Naive B cell (primary cell): ENCODE results near the gene RNF40. TPM values are rescaled to one million over a fixed set of nuclear protein-coding genes. Genes with fewer than 3 reads are reported as not detected.

Experiments
- ATAC-seq, 2 donors: fragments of 150-1000 bp; cut with Tn5 transposase; 2 replicates each; pipeline ENCODE4 v1.10.0; 2021; ENCODE audit warnings: low read depth in 2 of 2, mild to moderate bottlenecking in 2 of 2, moderate library complexity in 2 of 2
- DNase-seq: peaks from one replicate; pipeline ENCODE4 v3.0.0; 2022
- H3K27ac Mint-ChIP-seq, 6 donors: one replicate each; pipeline ENCODE4 v1.8.0; 2020 to 2022; ENCODE audit warnings: mild to moderate bottlenecking in 6 of 6, mixed read lengths in 6 of 6, moderate library complexity in 5 of 6, inconsistent platforms in 2 of 6
- H3K27me3 Mint-ChIP-seq, 3 donors: one replicate each; pipeline ENCODE4 v1.8.0; 2021 to 2022; ENCODE audit warnings: mixed read lengths in 3 of 3, mild to moderate bottlenecking in 1 of 3
- H3K36me3 Mint-ChIP-seq, 2 donors: one replicate each; pipeline ENCODE4 v1.8.0; 2020 to 2022; ENCODE audit warnings: mixed read lengths in 2 of 2, inconsistent platforms in 1 of 2, mild to moderate bottlenecking in 1 of 2
- H3K4me1 Mint-ChIP-seq, 3 donors: one replicate each; pipeline ENCODE4 v1.8.0; 2020 to 2022; ENCODE audit warnings: mixed read lengths in 3 of 3, inconsistent platforms in 1 of 3, mild to moderate bottlenecking in 1 of 3, moderate library complexity in 1 of 3
- H3K4me3 Mint-ChIP-seq, 8 donors: one replicate each; pipeline ENCODE4 v1.8.0; 2020 to 2022; ENCODE audit warnings: mild to moderate bottlenecking in 8 of 8, mixed read lengths in 8 of 8, moderate library complexity in 8 of 8, inconsistent platforms in 2 of 8
- H3K9me3 Mint-ChIP-seq, 7 donors: one replicate each; pipeline ENCODE4 v1.8.0; 2020 to 2022; ENCODE audit warnings: mixed read lengths in 7 of 7, mild to moderate bottlenecking in 5 of 7, inconsistent platforms in 2 of 7, moderate library complexity in 1 of 7
- polyA plus RNA-seq, 6 donors: library from polyadenylated mRNA; unstranded; fragments of 300-500 nt; fragmentation: Illumina TruSeq; gene quantifications; one replicate each; pipeline ENCODE4 v1.2.3, GENCODE V29; 2021; ENCODE audit warnings: low read depth in 6 of 6

The RNF40 gene
- polyA plus RNA-seq, 6 donors from 2014 or later = 15.0 to 51.6 (median 28.8) TPM

DNA sequence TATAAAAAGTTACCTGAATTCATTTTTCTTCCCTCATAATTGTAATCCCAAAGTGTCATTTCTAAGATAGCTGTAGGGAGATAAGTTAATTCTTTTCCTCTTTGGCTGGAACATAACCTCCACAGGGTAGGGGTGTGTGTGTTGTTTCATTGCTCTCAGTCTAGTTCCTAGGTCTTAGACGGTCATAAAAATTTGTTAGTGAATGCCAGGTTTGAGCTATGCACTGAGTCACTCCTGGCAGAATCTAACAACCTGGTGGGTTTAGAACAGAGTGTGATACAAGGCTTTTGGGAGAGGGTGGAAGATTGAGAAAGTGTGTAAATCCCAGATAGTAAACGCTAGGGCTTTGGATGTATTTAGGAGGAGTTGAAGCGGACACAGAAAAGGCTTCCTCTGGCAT, 14.8 kb upstream of the RNF40 start:
- Mint-ChIP-seq H3K4me1 (peaks cover 23 to 32% (median 29%) of the 10 kb centered on the region in 3 donors), H3K27ac (peak overlapping the region in 5 of 6 donors; percentile 84 to 90 (median 86)), H3K27me3 (no peaks in the 10 kb centered on the region), H3K4me3 (peak overlapping the region; percentile 88 to 97 (median 94)), H3K9me3 (no peaks in the 10 kb centered on the region), H3K36me3 (peaks cover 5 to 8% of the 10 kb centered on the region in 2 donors)
- DNase-seq = no peak
- no peak for ATAC-seq

DNA sequence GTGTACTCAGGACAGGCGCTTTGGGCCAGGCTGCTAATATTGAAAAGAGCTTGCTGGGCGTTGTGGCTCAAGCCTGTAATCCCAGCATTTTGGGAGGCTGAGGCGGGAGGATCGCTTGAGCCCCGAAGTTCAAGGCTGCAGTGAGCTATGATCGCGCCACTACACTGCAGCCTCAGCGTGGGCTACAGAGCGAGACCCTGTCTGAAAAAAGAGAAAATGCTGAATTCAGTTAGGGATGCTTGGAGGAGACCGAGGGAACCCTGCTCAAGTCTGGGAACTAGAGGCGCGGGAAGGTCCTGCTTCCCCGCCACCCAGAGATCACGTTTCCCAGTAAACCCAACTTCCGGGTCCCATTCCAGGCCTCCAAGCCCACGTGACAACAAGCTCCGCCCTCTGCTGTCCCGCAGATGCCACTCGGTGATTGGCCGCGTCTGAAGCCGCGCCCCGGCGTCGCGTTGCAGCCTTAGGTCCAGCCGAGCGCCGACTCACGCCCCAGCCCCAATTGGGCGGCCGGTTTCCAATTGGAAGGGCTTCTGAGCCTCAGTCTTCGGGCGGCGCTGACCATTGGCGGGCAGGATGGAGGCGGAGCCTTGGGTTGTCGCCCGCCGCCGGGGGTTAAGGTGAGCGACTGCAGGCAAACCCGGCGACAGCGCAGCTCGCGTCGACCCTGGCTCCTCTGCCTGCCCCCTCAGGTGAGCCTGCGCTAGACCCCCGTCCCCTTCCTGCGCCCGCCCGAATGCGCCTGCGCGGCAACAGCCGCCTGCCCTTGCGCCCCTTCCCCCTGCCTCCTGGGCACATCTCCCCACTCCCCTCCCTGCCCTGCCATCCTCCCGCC, 14.1 kb upstream of the RNF40 start, which contains the start of gene PHKG2:
TSS of gene PHKG2 (plus strand) at position 627 of the 835 bp plus-strand sequence. CDS start 396 bp downstream, outside the sequence.
- Mint-ChIP-seq H3K36me3 (peaks cover 5 to 8% of the 10 kb centered on the region in 2 donors), H3K4me3 (peak within 1 kb of the TSS; percentile 88 to 97 (median 94)), H3K9me3 (no peaks in the 10 kb centered on the region), H3K4me1 (peaks cover 23 to 32% (median 29%) of the 10 kb centered on the region in 3 donors), H3K27me3 (no peaks in the 10 kb centered on the region), H3K27ac (peak within 1 kb of the TSS; percentile 84 to 95 (median 88))
- peak; percentile 99 for ATAC-seq
- DNase-seq = peak; percentile 96

DNA sequence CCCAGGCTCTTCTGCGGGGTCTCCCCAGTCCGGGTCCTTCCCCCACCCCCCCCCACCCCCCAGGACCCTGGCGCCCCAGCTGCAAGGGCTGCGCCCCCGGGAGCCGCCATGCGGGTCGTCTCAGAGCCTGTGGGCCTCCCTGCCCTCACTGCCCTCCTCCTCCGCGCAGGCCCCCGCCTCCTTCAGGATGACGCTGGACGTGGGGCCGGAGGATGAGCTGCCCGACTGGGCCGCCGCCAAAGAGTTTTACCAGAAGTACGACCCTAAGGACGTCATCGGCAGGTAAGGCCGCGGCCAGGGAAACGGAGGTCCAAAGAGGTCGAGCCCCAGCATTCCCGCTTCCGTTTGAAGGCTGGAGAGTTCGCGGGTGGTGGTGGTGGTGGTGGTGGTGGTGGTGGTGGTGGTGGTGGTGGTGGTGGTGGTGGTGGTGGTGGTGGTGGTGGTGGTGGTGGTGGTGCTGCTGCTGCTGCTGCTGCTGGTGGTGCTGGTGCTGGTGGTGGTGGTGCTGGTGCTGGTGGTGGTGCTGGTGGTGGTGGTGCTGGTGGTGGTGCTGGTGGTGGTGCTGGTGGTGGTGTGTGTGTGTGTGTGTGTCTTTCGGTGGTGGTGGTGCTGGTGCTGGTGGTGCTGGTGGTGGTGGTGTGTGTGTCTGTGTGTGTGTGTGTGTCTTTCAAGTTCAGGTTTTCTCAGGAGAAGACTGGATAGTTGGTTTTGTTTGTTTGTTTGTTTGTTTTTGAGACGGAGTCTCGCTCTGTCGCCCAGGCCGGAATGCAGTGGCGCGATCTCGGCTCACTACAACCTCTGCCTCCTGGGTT, 13.3 kb upstream of the RNF40 start:
- no peaks in the 10 kb centered on the region for H3K27me3 Mint-ChIP-seq
- DNase-seq (no peak), ATAC-seq (no peak)
- H3K4me3 Mint-ChIP-seq = peak overlapping the region; percentile 88 to 97 (median 94)
- H3K36me3 Mint-ChIP-seq = peaks cover 5 to 8% of the 10 kb centered on the region in 2 donors
- H3K9me3 Mint-ChIP-seq = no peaks in the 10 kb centered on the region
- peaks cover 23 to 32% (median 29%) of the 10 kb centered on the region in 3 donors for H3K4me1 Mint-ChIP-seq
- H3K27ac Mint-ChIP-seq = peak overlapping the region in 4 of 6 donors; percentile 76 to 95 (median 87)

DNA sequence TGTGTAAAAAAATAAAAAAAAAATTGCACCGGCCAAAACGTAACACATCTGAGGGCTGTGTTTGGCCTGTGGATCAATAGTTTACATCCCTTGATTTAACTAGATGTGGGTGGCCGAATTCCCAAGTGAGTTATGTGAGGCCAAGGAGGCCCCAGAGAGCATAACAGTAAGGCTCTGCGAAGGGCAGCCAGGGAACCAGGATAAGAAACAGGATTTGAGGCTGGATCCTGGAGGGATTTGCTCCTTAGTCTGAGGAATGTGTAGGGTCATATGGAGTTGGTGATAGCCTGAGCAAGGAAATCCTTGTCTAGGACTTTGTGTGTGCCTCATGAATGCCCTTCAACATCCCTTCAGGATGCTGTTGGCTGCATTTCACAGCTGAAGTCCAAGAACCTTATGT, 11.9 kb upstream of the RNF40 start:
- Mint-ChIP-seq H3K27me3 (no peaks in the 10 kb centered on the region), H3K36me3 (peaks cover 5 to 8% of the 10 kb centered on the region in 2 donors), H3K4me3 (peak overlapping the region in 7 of 8 donors; percentile 9 to 96 (median 92))

DNA sequence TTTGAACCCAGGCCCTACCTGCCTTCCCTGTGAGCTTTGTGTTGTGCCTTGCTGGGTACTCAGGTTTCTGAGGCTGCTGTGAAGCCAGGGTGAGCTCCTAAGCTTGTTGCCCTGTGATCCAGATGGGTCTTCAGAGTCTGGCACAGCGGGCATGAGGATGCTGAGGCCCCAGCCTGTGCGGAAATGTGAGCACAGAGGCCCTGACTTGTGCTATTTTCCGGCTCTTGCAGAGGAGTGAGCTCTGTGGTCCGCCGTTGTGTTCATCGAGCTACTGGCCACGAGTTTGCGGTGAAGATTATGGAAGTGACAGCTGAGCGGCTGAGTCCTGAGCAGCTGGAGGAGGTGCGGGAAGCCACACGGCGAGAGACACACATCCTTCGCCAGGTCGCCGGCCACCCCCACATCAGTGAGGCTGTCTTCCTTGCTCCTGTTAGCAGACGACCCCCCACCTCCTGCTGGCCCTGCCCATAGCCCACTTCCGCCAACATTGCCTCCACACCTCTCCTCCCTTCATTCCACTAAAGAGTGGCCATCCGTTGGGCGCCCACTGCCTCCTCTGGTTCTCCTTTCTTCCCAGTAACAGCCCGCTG, 11.2 kb upstream of the RNF40 start:
- no peaks in the 10 kb centered on the region for H3K9me3 Mint-ChIP-seq
- no peak overlapping the region for H3K27ac Mint-ChIP-seq
- peaks cover 23 to 32% (median 29%) of the 10 kb centered on the region in 3 donors for H3K4me1 Mint-ChIP-seq
- peaks cover 5 to 8% of the 10 kb centered on the region in 2 donors for H3K36me3 Mint-ChIP-seq
- peak overlapping the region in 4 of 8 donors; percentile 20 to 92 (median 36) for H3K4me3 Mint-ChIP-seq
- DNase-seq = no peak
- no peak for ATAC-seq
- H3K27me3 Mint-ChIP-seq = no peaks in the 10 kb centered on the region

More for the DNA sequence above, 11.9 kb upstream of the RNF40 start:
- ATAC-seq = no peak
- Mint-ChIP-seq H3K9me3 (no peaks in the 10 kb centered on the region), H3K27ac (peak overlapping the region in 1 of 6 donors; percentile 33), H3K4me1 (peaks cover 23 to 32% (median 29%) of the 10 kb centered on the region in 3 donors)
- no peak for DNase-seq

DNA sequence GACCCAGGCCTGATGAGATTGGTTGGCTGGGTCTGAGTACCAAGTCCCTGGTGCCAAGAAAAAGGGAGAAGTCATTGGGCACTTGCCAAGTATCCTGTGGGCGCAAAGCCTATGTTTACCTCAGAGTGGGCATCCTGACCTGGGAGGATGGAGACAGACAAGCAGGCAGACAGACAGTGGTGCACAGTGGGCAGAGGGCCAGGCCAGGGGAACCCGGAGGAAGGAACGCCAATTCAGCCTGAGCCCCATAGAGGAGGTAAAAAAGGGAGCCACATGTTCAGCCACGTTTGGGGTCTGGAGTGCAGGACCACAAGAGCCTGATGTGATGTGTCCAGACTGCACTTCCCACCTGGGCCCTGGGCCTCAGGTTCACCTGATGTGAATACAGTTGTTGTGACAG, 8.5 kb upstream of the RNF40 start:
- Mint-ChIP-seq H3K27me3 (no peaks in the 10 kb centered on the region), H3K4me3 (no peak overlapping the region), H3K36me3 (peaks cover 5 to 8% of the 10 kb centered on the region in 2 donors), H3K27ac (peak overlapping the region in 1 of 6 donors; percentile 14), H3K9me3 (no peaks in the 10 kb centered on the region), H3K4me1 (peaks cover 12 to 28% (median 18%) of the 10 kb centered on the region in 3 donors)
- DNase-seq = no peak
- ATAC-seq = no peak

DNA sequence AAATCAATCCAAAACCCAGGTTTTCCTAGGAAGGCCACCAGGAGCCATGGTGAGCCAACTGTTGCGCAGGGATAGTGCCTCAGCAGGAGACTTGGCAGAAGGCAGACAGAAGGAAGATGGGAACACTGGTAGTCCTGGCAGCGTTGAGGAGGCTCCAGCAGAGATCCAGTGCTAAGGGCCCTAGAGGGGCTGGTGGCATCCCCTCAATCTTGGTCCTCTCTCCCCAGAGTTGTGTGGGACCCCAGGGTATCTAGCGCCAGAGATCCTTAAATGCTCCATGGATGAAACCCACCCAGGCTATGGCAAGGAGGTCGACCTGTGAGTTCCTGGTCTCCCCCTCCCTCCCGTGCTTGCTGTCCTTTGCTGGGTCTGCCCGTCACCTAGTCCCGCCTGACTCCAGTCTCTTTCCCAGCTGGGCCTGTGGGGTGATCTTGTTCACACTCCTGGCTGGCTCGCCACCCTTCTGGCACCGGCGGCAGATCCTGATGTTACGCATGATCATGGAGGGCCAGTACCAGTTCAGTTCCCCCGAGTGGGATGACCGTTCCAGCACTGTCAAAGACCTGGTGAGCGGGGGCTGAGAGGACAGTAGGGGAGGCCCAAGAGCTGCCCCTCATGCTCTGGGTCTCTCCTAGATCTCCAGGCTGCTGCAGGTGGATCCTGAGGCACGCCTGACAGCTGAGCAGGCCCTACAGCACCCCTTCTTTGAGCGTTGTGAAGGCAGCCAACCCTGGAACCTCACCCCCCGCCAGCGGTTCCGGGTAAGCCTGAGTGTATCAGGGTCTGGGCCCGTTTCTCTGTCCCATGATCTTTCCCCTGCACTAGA, 6.0 kb upstream of the RNF40 start:
- Mint-ChIP-seq H3K9me3 (no peaks in the 10 kb centered on the region), H3K4me3 (peak overlapping the region in 1 of 8 donors; percentile 21), H3K4me1 (peaks cover 19 to 29% (median 24%) of the 10 kb centered on the region in 3 donors), H3K27me3 (no peaks in the 10 kb centered on the region), H3K27ac (peak overlapping the region in 1 of 6 donors; percentile 42), H3K36me3 (peaks cover 5 to 6% of the 10 kb centered on the region in 2 donors)
- no peak for ATAC-seq
- no peak for DNase-seq

DNA sequence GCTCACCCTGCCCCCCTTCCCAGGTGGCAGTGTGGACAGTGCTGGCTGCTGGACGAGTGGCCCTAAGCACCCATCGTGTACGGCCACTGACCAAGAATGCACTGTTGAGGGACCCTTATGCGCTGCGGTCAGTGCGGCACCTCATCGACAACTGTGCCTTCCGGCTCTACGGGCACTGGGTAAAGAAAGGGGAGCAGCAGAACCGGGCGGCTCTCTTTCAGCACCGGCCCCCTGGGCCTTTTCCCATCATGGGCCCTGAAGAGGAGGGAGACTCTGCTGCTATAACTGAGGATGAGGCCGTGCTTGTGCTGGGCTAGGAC, 5.4 kb upstream of the RNF40 start:
- Mint-ChIP-seq H3K36me3 (peaks cover 0 to under 1% of the 10 kb centered on the region in 2 donors), H3K4me3 (no peak overlapping the region), H3K27me3 (no peaks in the 10 kb centered on the region), H3K9me3 (no peaks in the 10 kb centered on the region), H3K27ac (no peak overlapping the region), H3K4me1 (peaks cover 16 to 27% (median 23%) of the 10 kb centered on the region in 3 donors)
- no peak for DNase-seq
- ATAC-seq = no peak

DNA sequence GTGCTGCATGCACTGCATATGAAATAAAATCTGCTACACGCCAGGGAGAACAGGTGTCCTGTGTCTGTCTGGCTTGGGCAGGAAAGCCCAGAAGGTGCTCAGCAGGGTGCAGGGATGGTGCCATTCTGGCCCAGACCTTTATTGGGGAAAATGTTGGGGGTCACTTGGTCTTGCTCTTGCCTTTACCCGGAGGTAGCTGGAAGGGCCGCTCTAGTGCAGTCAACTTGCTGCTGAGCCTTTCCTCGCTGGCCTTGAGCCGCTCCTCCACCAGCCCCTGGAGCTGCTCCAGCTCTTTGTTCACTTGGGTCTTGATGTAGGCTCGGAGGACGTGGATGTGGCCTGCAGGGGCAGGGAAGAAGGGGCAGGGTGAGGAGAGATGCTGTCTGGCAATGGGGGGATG, 4.8 kb upstream of the RNF40 start:
- no peak for DNase-seq
- peak overlapping the region in 2 of 6 donors; percentile 59 to 76 for H3K27ac Mint-ChIP-seq
- peaks cover 16 to 27% (median 23%) of the 10 kb centered on the region in 3 donors for H3K4me1 Mint-ChIP-seq
- ATAC-seq = no peak
- H3K4me3 Mint-ChIP-seq = peak overlapping the region in 1 of 8 donors; percentile 35
- no peaks in the 10 kb centered on the region for H3K27me3 Mint-ChIP-seq
- no peaks in the 10 kb centered on the region for H3K36me3 Mint-ChIP-seq
- no peaks in the 10 kb centered on the region for H3K9me3 Mint-ChIP-seq

DNA sequence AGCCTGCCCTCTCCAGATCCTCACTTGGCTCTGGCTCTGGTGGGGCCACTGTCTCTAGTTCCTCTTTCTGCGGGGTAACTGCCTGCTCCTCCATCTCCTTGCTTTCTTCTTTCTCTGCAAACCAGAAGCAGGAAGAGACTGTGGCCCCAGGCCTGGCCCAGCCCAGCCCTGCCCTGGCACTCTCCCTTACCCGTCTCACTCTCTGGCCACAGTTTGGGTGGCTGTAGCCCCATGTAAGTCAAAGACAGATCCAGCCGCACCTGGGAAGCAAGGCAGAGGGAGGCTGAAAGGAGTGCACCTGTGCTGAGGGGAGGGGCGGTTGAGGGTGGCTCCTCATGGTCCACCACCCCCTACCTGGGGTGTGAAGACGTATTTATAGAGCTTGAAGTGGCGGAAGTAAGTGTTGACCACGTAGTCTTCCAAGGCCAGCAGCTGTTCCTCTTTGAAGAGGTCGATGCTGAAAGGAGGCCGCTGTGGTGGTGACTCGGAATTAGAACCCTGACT, 3.1 kb upstream of the RNF40 start:
- Mint-ChIP-seq H3K36me3 (no peaks in the 10 kb centered on the region), H3K4me3 (peak overlapping the region in 4 of 8 donors; percentile 12 to 98 (median 60)), H3K27me3 (no peaks in the 10 kb centered on the region), H3K4me1 (peaks cover 26 to 41% (median 38%) of the 10 kb centered on the region in 3 donors), H3K27ac (peak overlapping the region in 3 of 6 donors; percentile 17 to 85 (median 76)), H3K9me3 (no peaks in the 10 kb centered on the region)
- DNase-seq = no peak
- ATAC-seq = no peak

DNA sequence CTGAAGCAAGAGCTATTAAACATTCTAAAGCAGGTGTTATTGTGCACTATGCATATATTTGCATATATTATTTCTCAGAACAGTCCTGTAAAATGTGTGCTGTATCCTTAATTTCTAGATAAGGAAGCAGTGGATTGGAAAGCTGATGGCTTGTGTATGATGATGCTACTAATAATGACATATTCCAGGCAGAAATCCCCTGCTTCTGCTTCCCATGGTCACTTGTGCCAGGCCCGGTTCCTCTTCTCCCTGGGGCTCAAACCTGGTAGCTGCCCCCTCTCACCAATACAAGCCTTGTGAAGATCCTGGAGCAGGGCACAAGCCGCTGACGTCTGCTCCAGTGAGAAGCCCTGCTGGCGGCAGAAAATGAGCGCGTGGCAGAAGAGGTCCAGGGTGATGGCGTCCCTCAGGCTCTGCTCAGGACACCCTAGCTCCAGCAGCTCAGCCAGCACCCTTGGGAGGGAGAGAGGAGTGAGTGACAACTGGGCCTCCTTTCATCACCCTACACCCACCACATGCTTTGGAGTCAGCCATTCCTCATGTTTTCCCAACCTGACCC, 2.0 kb upstream of the RNF40 start:
- Mint-ChIP-seq H3K27ac (peak overlapping the region in 1 of 6 donors; percentile 90), H3K9me3 (no peaks in the 10 kb centered on the region), H3K4me3 (peak overlapping the region in 5 of 8 donors; percentile 6 to 98 (median 93)), H3K4me1 (peaks cover 26 to 41% (median 38%) of the 10 kb centered on the region in 3 donors), H3K36me3 (no peaks in the 10 kb centered on the region), H3K27me3 (no peaks in the 10 kb centered on the region)
- DNase-seq = no peak
- ATAC-seq = no peak
